HG02970 (cell line): ENCODE measurements around the gene FBXW4.

Experiments
- ATAC-seq: cut with Tn5 transposase; IDR thresholded peaks from one replicate; pipeline ENCODE4 v1.9.1; 2021; ENCODE audit warnings: mild to moderate bottlenecking, moderate library complexity, moderate number of reproducible peaks; ENCODE audit not compliant: unreplicated experiment, low FRiP score

Gene FBXW4

DNA sequence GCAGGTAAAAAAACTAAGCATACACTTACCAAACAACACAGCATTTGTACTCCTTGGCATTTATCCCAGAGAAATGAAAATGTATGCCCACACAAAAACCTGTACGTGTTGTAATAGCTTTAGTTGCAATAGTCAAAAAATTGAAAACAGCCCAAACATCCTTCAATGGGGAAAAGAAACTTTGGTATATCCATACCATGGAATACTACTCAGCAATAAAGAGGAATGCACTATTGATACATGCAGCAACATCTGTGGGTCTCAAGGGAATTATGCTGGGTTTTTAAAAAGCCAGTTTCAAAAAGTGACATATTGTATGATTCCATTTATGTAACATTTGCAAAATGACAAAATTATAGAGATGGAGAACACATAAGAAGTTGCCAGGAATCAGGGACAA is 71.4 kb downstream of the FBXW4 start:
- no peak for ATAC-seq

GRCh38 chr10:101619983-101620382 is 75.0 kb downstream of the FBXW4 start:
- no peak for ATAC-seq

DNA sequence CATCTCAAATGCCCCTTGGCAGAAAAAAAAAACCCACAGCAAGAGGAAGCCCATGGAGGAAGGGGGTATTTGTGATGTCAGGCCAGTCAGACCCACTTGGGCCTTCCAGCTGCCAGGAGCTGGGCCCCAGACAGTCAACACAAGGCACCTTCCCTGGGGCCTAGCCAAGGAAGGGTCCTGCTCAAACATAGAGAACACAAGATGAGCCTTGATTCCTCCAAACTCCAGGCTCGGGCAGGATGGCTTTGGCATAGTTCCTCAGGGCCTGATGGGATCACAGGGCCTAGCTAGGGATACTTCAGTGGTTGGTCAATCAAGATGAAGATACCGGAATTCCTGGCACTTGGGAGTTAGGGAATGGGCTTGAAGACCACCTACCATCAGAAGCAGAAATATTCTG is 76.1 kb downstream of the FBXW4 start:
- ATAC-seq = no peak

- no peak for ATAC-seq
Measured at GRCh38 chr10:101617824-101618568, 77.0 kb downstream of the FBXW4 start.

DNA sequence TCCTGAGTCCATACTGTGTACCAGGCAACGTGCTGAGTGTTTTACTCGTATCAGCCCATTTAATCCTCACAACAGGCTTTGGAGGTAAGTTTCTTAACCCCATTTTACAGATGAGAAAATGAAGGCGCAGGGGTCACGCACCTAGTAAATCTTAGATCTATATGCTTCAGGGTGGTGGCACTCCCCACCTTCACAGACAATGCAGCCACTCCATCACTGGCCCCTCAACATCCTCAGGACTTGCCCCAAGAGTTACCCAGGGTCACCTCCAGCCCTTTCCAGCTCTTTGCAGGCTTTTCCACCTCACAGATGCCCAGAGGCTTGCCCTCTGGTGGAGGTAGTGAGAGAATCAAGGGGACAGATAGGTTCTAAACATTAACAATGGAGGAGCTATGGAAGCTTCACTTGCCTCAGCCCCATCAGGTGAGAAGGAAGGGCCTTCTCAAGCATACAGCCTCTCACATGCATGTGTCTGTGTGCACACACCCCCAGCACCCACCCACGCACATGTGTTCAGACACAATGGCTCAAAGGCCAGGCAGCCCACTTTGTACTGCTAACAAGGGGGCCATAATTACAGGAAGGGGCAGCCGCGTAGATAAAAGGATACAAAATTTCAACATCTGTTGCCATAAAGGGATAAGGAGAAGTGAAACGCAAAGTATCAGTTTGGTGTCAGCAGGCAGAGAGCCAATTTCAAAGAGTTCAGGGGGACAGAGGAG is 77.7 kb downstream of the FBXW4 start:
- no peak for ATAC-seq

DNA sequence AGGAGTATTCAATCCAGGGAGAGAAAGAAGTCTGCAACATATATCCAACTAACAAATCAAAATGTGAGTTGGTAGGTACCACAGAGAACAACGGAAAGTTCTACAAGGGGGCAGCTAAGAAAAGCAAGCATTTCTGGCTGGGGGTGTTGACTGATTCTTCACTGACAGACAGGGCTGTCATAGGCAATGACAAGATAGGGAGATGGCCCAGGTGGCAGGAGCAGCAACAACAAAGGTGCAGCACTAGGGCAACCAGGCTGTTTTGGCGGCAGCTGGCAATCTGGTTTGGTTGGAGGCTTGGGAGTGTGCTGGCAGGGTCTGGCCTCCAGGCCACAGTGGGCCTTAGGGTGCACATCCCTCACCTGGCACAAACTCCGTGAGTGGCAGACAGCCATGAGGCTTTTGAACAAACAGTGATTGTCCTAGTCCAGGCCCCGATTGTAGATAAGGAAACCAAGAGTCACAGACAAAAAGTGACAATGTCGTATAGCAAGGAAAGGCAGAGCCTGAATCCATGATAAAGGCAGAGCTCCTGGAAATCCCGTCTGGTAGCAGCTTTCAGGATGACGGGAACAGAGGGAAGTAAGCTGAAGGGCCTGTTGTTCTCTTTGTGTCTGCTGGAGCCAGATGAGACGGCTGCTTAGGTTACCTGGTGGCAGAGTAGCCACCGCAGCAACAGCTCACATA is 78.4 kb downstream of the FBXW4 start:
- no peak for ATAC-seq

DNA sequence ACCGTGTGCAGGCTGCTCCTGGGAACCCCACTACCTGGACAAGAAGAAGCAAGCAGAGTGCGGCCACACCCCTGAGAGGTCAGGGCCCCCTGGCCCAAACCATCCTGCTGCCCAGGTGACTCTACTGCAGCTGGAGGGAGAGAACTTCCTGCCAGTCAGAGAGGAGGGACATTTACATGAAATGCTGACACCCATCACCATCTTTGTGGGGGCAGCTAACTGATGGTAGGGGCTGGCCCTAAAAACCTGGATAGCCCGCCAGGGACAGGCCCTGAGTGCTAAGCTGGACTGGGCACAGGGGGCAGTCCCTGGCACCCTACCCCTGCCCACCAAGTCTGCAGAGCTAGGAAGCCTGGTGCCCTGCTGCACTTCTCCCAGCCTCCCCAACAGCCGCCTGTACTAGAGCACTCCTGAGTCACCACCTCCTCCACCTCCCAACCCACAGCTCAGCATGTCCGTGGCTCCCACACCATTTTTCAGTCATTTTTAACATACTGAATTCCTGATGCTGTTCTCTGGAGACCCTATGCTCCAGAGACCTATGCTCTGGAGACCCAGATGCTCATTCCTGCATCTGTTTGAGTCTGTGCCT is 79.3 kb downstream of the FBXW4 start:
- no peak for ATAC-seq

- no peak for ATAC-seq
Measured at GRCh38 chr10:101614663-101615524, 80.1 kb downstream of the FBXW4 start.

- no peak for ATAC-seq
Measured at GRCh38 chr10:101613646-101614045, 81.3 kb downstream of the FBXW4 start.

GRCh38 chr10:101612872-101613271 is 82.1 kb downstream of the FBXW4 start:
- ATAC-seq = no peak

DNA sequence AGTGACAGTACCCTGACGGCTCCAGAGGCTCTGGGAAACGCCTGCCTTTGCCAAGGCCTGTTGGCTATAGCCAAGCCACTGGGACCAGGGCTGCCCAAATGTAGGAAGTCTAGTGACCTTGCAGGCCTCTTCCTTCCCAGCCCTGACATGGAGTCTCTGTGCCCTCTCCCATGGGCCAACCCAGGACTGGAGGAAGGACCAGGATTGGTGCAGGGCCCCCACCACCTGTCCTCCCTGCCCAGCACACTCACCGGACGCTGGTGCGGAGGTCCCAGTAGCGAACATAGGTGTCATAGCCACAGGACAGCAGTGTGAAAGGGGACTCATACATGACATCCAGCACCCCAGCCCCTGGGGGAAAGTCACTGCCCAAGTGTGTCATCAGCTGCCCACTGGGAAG is 82.9 kb downstream of the FBXW4 start:
- ATAC-seq = no peak

- no peak for ATAC-seq
Measured at GRCh38 chr10:101611096-101611905, 83.7 kb downstream of the FBXW4 start.

DNA sequence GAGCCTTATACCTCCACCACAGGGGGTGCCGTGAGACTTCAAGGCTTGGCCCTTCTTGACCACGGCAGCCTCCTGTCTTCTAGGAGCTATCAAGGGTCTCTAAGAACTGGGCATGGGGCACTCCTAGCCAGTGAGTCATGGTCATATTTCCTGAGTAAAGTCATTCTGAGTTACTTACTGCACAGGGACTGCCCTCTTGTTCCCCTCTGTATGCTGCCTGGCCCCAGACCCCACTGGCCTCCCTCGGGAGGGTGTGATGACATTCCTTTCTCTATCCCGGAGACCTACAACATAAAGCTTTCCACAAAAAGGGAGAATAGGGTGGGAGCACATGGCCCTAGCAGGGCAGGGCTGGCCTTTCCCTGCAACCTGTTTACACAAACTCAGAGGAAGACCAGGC is 85.5 kb downstream of the FBXW4 start:
- no peak for ATAC-seq

- ATAC-seq = no peak
Measured at GRCh38 chr10:101607124-101607523, 87.8 kb downstream of the FBXW4 start.

DNA sequence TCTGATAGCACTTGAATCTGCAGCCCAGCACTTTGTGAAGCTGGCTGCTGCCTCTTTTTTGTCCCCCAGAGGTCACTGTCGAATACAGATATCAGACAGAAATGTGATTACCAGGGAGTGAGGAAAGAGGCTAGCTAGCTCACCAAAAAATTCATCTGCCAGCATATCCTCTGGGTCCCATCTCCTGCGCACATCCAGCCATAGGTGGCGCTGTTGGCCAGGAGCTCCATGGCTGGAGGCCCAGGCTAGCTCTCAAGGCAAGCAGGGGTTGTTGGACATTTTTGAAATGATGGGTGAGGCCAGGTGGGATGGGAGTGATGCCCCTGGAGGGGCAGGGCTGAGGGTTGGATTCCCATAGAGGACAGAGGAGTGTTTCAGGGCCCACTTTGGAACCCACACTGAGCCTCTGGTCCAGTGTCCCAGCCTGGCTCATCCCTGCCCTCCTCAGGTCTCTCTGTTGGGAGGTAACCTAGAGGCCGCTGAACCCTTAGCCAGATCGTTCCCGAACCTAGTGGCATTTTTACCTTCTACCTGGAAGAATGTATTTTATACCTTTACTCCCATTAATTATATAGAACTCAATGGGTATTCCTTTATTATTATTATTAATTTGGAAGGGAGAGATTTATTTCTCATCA is 92.1 kb downstream of the FBXW4 start:
- ATAC-seq = no peak

DNA sequence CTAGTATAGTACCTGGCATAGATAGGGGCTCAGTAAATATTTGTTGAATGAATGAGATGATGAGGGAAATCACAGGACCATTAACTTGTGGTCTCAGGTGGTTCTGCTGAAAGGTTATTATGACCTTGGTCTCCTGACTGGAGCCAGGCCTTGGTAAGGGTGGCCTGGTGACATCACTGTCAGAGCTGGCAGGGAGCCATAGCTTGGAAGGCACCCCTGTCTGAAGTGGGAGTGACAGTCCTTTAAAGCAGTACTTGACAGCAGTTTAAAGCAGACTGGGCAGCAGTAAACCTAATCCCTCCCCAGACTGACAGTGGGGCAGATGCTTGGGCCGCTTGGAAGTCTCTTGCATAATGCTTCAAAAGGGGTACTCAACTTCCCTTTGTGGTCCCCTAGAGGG is 93.4 kb downstream of the FBXW4 start:
- ATAC-seq = no peak

GRCh38 chr10:101597091-101597900 is 97.7 kb downstream of the FBXW4 start:
- no peak for ATAC-seq
